IMR-90 (cell line): Measurements from ENCODE around the gene CAMTA1. TPM values are rescaled to one million over a fixed set of nuclear protein-coding genes. Genes with fewer than 3 reads are reported as not detected.

Experiments
- ATAC-seq: fragments of 200-7000 bp; cut with Tn5 transposase; 2 replicates; pipeline ENCODE4 v1.9.1; 2020; ENCODE audit warnings: low read depth, mild to moderate bottlenecking, moderate library complexity
- BruUV-seq: library from RNA; stranded (reverse); fragments of 400-500 nt; replicated peaks from 2 replicates; lab custom pipeline; 2021; lab: Mats Ljungman, UMichigan
- CTCF ChIA-PET: fragments of 300-600 bp; formaldehyde crosslinking; extraction: SDS; loops from one replicate; lab custom pipeline; 2021; ENCODE audit warnings: antibody characterized with exemption; lab: Yijun Ruan, JAX
- POLR2A ChIA-PET: fragments of 300-600 bp; sonication (Branson Sonifier 250); formaldehyde crosslinking; loops from one replicate; lab custom pipeline; 2022; ENCODE audit warnings: antibody characterized with exemption; ENCODE audit not compliant: unreplicated experiment; lab: Charles Lee
- DNase-seq: peaks from one replicate; pipeline ENCODE4 v3.0.0; 2013
- H2AFZ ChIP-seq: replicated peaks from 2 replicates; pipeline ENCODE3; 2013; ENCODE audit warnings: low read length, mild to moderate bottlenecking; ENCODE audit not compliant: poor library complexity
- H2AK5ac ChIP-seq: 2 replicates; pipeline ENCODE4 v1.6.1; 2013; ENCODE audit warnings: low read depth, low read length, inconsistent platforms
- H2AK9ac ChIP-seq: replicated peaks from 2 replicates; pipeline ENCODE3; 2013; ENCODE audit warnings: mild to moderate bottlenecking, low read depth, low read length, moderate library complexity; ENCODE audit not compliant: poor library complexity
- H2BK120ac ChIP-seq: 2 replicates; pipeline ENCODE4 v1.6.1; 2013; ENCODE audit warnings: low read depth, low read length, inconsistent platforms
- H2BK15ac ChIP-seq: 3 replicates; pipeline ENCODE4 v1.6.1; 2013; ENCODE audit warnings: low read depth, low read length, inconsistent platforms
- H2BK20ac ChIP-seq: 2 replicates; pipeline ENCODE4 v1.6.1; 2013; ENCODE audit warnings: low read depth, mild to moderate bottlenecking, inconsistent platforms, low read length, moderate library complexity
- H2BK5ac ChIP-seq: 2 replicates; pipeline ENCODE4 v1.6.1; 2013; ENCODE audit warnings: mild to moderate bottlenecking, low read depth, low read length, inconsistent platforms; ENCODE audit not compliant: poor library complexity, severe bottlenecking
- H3K14ac ChIP-seq: replicated peaks from 2 replicates; pipeline ENCODE4 v1.6.1; 2013; ENCODE audit warnings: low read depth, low read length, inconsistent platforms
- H3K18ac ChIP-seq: 2 replicates; pipeline ENCODE4 v1.6.1; 2013; ENCODE audit warnings: low read depth, low read length, control low read depth
- H3K23ac ChIP-seq: 2 replicates; pipeline ENCODE4 v1.6.1; 2013; ENCODE audit warnings: low read depth, low read length, inconsistent platforms
- H3K27ac ChIP-seq: 2 replicates; pipeline ENCODE4 v1.5.1; 2013; ENCODE audit warnings: mild to moderate bottlenecking, control low read depth, low read length; ENCODE audit not compliant: insufficient read depth
- H3K27me3 ChIP-seq: 2 replicates; pipeline ENCODE4 v1.6.1; 2013; ENCODE audit warnings: low read length; ENCODE audit not compliant: control insufficient read depth, insufficient read depth
- H3K36me3 ChIP-seq: 2 replicates; pipeline ENCODE4 v1.6.1; 2013; ENCODE audit warnings: low read length, mixed read lengths; ENCODE audit not compliant: control insufficient read depth, insufficient read depth
- H3K4ac ChIP-seq: 2 replicates; pipeline ENCODE4 v1.6.1; 2013; ENCODE audit warnings: low read depth, low read length, inconsistent platforms
- H3K4me1 ChIP-seq: 2 replicates; pipeline ENCODE4 v1.6.1; 2013; ENCODE audit warnings: low read length, mixed read lengths; ENCODE audit not compliant: control insufficient read depth, insufficient read depth
- H3K4me2 ChIP-seq: 2 replicates; pipeline ENCODE4 v1.6.1; 2013; ENCODE audit warnings: low read depth, mild to moderate bottlenecking, control low read depth, low read length, moderate library complexity
- H3K4me3 ChIP-seq: 2 replicates; pipeline ENCODE4 v1.5.1; 2013; ENCODE audit warnings: low read depth, mild to moderate bottlenecking, control low read depth, low read length, moderate library complexity; ENCODE audit not compliant: insufficient read depth
- H3K56ac ChIP-seq: 2 replicates; pipeline ENCODE4 v1.6.1; 2013; ENCODE audit warnings: low read length, inconsistent platforms; ENCODE audit not compliant: insufficient read depth; ENCODE audit errors: extremely low read depth
- H3K79me1 ChIP-seq, 2 experiments: 2 replicates each; pipeline ENCODE4 v1.6.1; 2013; ENCODE audit warnings: low read length in 2 of 2, inconsistent platforms in 1 of 2, low read depth in 1 of 2
- H3K9ac ChIP-seq: 2 replicates; pipeline ENCODE4 v1.6.1; 2013; ENCODE audit warnings: low read depth, low read length, control low read depth
- H3K9me1 ChIP-seq: 2 replicates; pipeline ENCODE4 v1.6.1; 2013; ENCODE audit warnings: low read length, inconsistent platforms; ENCODE audit not compliant: insufficient read depth
- H3K9me3 ChIP-seq: 2 replicates; pipeline ENCODE4 v1.6.1; 2013; ENCODE audit warnings: low read length; ENCODE audit not compliant: control insufficient read depth, insufficient read depth
- H4K20me1 ChIP-seq: 2 replicates; pipeline ENCODE4 v1.6.1; 2013; ENCODE audit warnings: low read length, inconsistent platforms; ENCODE audit not compliant: insufficient read depth
- H4K5ac ChIP-seq: 2 replicates; pipeline ENCODE4 v1.6.1; 2013; ENCODE audit warnings: mild to moderate bottlenecking, low read depth, low read length, control low read depth
- H4K8ac ChIP-seq, 2 experiments: 2 replicates each; pipeline ENCODE4 v1.6.1; 2013; ENCODE audit warnings: low read depth in 2 of 2, low read length in 2 of 2, control low read depth in 1 of 2, inconsistent platforms in 1 of 2
- H4K91ac ChIP-seq: 2 replicates; pipeline ENCODE4 v1.6.1; 2013; ENCODE audit warnings: low read depth, low read length, inconsistent platforms; ENCODE audit not compliant: insufficient read depth
- MAFK ChIP-seq: IDR thresholded peaks from 2 replicates; pipeline ENCODE4 v1.6.1; 2012; ENCODE audit warnings: low read depth, low read length, improper control_type of control experiment
- RAD21 ChIP-seq: IDR thresholded peaks from 2 replicates; pipeline ENCODE4 v1.6.1; 2012; ENCODE audit warnings: low read length, improper control_type of control experiment
- WGBS, 2 experiments: methylation state at CpG; one replicate each; pipeline versions ENCODE4 v1.1.5 to v1.1.7; 2013; ENCODE audit warnings: missing lambda C conversion rate in 2 of 2; ENCODE audit not compliant: insufficient read length in 1 of 2; ENCODE audit errors: extremely low coverage in 2 of 2; 5-methylcytosine and 5-hydroxymethylcytosine counted together
- dilution Hi-C: fragments of 300-500 bp; cut with HindIII; formaldehyde crosslinking; loops from one replicate; pipeline ENCODE4 v1.14.3; 2018; ENCODE audit warnings: low sequenced_read_pairs; ENCODE audit not compliant: unreplicated experiment
- in situ Hi-C: fragments of 300-500 bp; cut with MboI; formaldehyde crosslinking; loops from 3 replicates; pipeline ENCODE4 v1.14.3; 2019; ENCODE audit warnings: low sequenced_read_pairs, inconsistent platforms, mixed read lengths
- intact Hi-C: fragments of 100-400 bp; cut with micrococcal nuclease; formaldehyde crosslinking; loops from 2 replicates; pipeline ENCODE4 v1.10.0; 2022
- polyA plus RNA-seq, 3 experiments: library from polyadenylated mRNA; depleted of rRNA; stranded (reverse); fragments of >200 nt; gene quantifications; 2 replicates each; pipeline ENCODE4 v1.2.3, GENCODE V29; 2012; ENCODE audit warnings: low replicate concordance in 1 of 3
- total RNA-seq: library from RNA; depleted of rRNA; stranded (reverse); fragments of >200 nt; gene quantifications from 2 replicates; pipeline ENCODE4 v1.2.3, GENCODE V29; 2012

Gene CAMTA1
- total and polyA plus RNA-seq, 2 of the 4 experiments (the other 2 are of a cell fraction): 35.5 to 74.3 TPM

- ChIA-PET CTCF (interaction anchor here (1.5 kb wide), 1 partner anchor 74 kb away, joined by 3 read pairs; no protein-coding TSS in a partner anchor), POLR2A (no interaction called here)
- DNase-seq: no peak
Observed at GRCh38 chr1:7454895-7455784, 669.9 kb downstream of the CAMTA1 start.

More at GRCh38 chr1:7454895-7455784, 669.9 kb downstream of the CAMTA1 start:
- H3K27me3 ChIP-seq: no peaks in the 10 kb centered on the region
- H3K9me3 ChIP-seq: no peaks in the 10 kb centered on the region
- H2BK20ac ChIP-seq: no peak overlapping the region
- H2BK15ac ChIP-seq: no peak overlapping the region
- H3K4me1 ChIP-seq: no peaks in the 10 kb centered on the region
- H2BK5ac ChIP-seq: no peak overlapping the region
- H3K9ac ChIP-seq: no peak overlapping the region
- no peak overlapping the region for H3K56ac ChIP-seq
- no peak overlapping the region for H3K18ac ChIP-seq
- no peak overlapping the region for H3K4me3 ChIP-seq
- no TSS peak for BruUV-seq
- no peaks in the 10 kb centered on the region for H3K79me1 ChIP-seq
- TF ChIP-seq RAD21: no peak
- TF ChIP-seq MAFK: peak; percentile 41; the same call in 1 of the 2 replicates
- H2BK120ac ChIP-seq: no peak overlapping the region
- H4K5ac ChIP-seq: no peak overlapping the region
- no peak overlapping the region; the same call in 1 of the 2 replicates for H3K23ac ChIP-seq
- H2AFZ ChIP-seq: no peak overlapping the region
- dilution Hi-C loops (no loop called here), intact Hi-C loops (loop anchor here (2.0 kb wide), 1 partner anchor 192 kb away; no protein-coding TSS in a partner anchor), in situ Hi-C loops (no loop called here)
- H3K4me2 ChIP-seq: no peak overlapping the region
- H3K14ac ChIP-seq: no peak overlapping the region
- H2AK9ac ChIP-seq: no peak overlapping the region
- H3K9me1 ChIP-seq: no peaks in the 10 kb centered on the region
- no peak overlapping the region; the same call in 1 of the 2 replicates for H4K91ac ChIP-seq
- H3K4ac ChIP-seq: no peak overlapping the region
- no peak overlapping the region for H4K8ac ChIP-seq
- H2AK5ac ChIP-seq: no peak overlapping the region
- H4K20me1 ChIP-seq: no peaks in the 10 kb centered on the region
- H3K36me3 ChIP-seq: no peaks in the 10 kb centered on the region
- no peak overlapping the region for H3K27ac ChIP-seq
- ATAC-seq: no peak
- 90% methylated on average over 12 of the region's 30 CpGs; no CpG with 5 or more reads in 1 of the 2 experiments for WGBS, 2 experiments
